ENCODE measurements around the gene KRTAP12-3. TPM values are rescaled to one million over a fixed set of nuclear protein-coding genes. Genes with fewer than 3 reads are reported as not detected.

KRTAP12-3 gene
- polyA plus RNA-seq, 1 of the 3 experiments (the other 2 are of a cell fraction) = not detected

DNA sequence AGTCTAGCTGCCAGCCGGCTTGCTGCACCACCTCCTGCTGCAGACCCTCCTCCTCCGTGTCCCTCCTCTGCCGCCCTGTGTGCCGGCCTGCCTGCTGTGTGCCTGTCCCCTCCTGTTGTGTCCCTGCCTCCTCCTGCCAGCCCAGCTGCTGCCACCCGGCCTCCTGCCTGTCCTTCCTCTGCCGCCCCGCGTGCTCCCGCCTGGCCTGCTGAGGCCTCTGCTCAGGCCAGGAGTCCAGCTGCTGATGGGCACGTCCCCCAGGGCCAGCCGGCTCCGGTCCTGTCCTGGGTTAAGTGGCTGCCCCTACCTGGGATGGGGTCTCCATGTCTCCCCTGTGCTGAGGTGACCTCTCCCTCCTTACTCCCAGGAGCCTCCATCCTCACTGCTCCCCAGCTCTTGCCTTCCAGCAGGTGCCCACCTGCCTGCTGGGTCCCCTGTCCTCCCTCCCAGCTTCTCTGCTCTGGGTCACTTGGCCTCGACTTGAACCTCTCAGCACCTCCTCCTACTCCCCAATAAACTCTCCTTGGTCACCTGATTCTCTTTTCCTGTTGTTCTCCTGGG lies 45.0 kb upstream of the KRTAP12-3 start:
- Histone ChIP-seq H3F3A (replicated peaks; ENCODE audit: insufficient read depth) (no peaks in the 10 kb centered on the region), H3K9me3 (no peaks in the 10 kb centered on the region), H3K4me2 (no peak overlapping the region), H3K36me3 (replicated peaks in 1 of 2; ENCODE audit: control insufficient read depth in 1 of 2, insufficient read depth in 2 of 2, low read length in 1 of 2) (no peaks in the 10 kb centered on the region), H3K9me2 (no peaks in the 10 kb centered on the region), H3K27ac (ENCODE audit: low read depth in 2 of 2, low read length in 1 of 2) (no peak overlapping the region), H3K4me3 (ENCODE audit: low read depth in 2 of 2, low read length in 1 of 2) (no peak overlapping the region), H2AFZ (ENCODE audit: low read depth) (no peak overlapping the region), H3K9ac (no peak overlapping the region), H3K79me2 (ENCODE audit: insufficient read depth) (no peaks in the 10 kb centered on the region), H4K20me1 (ENCODE audit: insufficient read depth) (no peaks in the 10 kb centered on the region), H3K4me1 (ENCODE audit: control insufficient read depth in 1 of 2, insufficient read depth in 2 of 2, low read depth in 1 of 2, low read length in 1 of 2) (no peaks in the 10 kb centered on the region), H3K27me3 (ENCODE audit: insufficient read depth) (peaks cover 49% of the 10 kb centered on the region)
- ChIA-PET CTCF (interaction anchor here (1.0 kb wide), 1 partner anchor 8 kb away, joined by 3 read pairs; no protein-coding TSS in a partner anchor), POLR2A (no interaction called here)
- TF ChIP-seq, protein P1, sequence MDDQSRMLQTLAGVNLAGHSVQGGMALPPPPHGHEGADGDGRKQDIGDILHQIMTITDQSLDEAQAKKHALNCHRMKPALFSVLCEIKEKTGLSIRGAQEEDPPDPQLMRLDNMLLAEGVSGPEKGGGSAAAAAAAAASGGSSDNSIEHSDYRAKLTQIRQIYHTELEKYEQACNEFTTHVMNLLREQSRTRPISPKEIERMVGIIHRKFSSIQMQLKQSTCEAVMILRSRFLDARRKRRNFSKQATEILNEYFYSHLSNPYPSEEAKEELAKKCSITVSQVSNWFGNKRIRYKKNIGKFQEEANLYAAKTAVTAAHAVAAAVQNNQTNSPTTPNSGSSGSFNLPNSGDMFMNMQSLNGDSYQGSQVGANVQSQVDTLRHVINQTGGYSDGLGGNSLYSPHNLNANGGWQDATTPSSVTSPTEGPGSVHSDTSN (IDR thresholded peaks at IDR 0.05) = no peak
- TF ChIP-seq, protein P2, sequence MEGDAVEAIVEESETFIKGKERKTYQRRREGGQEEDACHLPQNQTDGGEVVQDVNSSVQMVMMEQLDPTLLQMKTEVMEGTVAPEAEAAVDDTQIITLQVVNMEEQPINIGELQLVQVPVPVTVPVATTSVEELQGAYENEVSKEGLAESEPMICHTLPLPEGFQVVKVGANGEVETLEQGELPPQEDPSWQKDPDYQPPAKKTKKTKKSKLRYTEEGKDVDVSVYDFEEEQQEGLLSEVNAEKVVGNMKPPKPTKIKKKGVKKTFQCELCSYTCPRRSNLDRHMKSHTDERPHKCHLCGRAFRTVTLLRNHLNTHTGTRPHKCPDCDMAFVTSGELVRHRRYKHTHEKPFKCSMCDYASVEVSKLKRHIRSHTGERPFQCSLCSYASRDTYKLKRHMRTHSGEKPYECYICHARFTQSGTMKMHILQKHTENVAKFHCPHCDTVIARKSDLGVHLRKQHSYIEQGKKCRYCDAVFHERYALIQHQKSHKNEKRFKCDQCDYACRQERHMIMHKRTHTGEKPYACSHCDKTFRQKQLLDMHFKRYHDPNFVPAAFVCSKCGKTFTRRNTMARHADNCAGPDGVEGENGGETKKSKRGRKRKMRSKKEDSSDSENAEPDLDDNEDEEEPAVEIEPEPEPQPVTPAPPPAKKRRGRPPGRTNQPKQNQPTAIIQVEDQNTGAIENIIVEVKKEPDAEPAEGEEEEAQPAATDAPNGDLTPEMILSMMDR (IDR thresholded peaks at IDR 0.05) = no peak
- TF ChIP-seq, protein P3, sequence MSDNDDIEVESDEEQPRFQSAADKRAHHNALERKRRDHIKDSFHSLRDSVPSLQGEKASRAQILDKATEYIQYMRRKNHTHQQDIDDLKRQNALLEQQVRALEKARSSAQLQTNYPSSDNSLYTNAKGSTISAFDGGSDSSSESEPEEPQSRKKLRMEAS (IDR thresholded peaks at IDR 0.05; ENCODE audit: low read depth) = no peak
- TF ChIP-seq JUND (IDR thresholded peaks at IDR 0.05) (no peak), SMC3 (IDR thresholded peaks at IDR 0.05; ENCODE audit: low read depth, low read length) (no peak)
- no peak for DNase-seq
- WGBS (ENCODE audit: low lambda C conversion rate) = 9% methylated on average over 11 of the region's 13 CpGs

DNA sequence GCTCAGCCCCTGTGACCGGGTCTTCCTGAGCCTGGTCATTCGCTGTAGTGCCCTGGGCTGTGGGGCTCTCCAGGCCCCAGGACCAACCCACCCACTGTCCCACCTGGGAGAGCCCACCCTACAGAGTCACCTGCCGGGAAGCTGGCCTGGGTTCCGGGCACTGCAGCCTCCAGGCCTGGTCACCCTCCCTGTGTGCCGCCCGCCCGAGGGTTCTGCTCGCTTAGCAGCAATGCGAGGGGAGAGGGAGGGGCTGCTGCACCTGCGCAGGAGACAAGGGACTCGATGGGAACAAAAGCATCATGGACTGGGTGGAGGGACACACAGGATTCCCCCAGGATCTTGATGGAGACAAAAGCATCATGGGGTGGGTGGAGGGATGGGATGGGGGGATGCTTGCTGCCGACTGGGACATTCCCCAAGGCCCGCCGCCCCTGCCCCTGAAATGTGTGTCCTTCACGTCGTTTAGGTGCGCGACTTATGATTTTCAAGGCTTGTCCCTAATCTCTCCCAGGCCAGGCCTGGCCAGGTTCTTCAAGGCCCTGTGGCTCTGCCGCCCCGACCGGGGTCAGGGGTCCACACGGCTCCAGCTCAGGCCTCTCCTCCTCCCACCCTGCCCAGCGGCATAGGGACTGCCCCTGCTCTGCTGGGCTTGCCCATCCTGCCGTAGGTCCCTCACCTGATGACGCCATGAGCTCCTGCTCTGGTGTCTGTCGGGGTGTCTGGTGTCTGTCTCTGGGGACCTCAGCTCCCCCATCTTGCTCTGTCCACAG lies 44.2 kb upstream of the KRTAP12-3 start:
- Histone ChIP-seq H3K27me3 (ENCODE audit: insufficient read depth) (peaks cover 49% of the 10 kb centered on the region), H3K4me3 (ENCODE audit: low read depth in 2 of 2, low read length in 1 of 2) (no peak overlapping the region), H3K9me2 (no peaks in the 10 kb centered on the region), H3K9ac (no peak overlapping the region), H3K27ac (ENCODE audit: low read depth in 2 of 2, low read length in 1 of 2) (no peak overlapping the region), H4K20me1 (ENCODE audit: insufficient read depth) (no peaks in the 10 kb centered on the region), H3K79me2 (ENCODE audit: insufficient read depth) (no peaks in the 10 kb centered on the region), H2AFZ (ENCODE audit: low read depth) (no peak overlapping the region), H3K9me3 (no peaks in the 10 kb centered on the region), H3F3A (replicated peaks; ENCODE audit: insufficient read depth) (no peaks in the 10 kb centered on the region), H3K36me3 (replicated peaks in 1 of 2; ENCODE audit: control insufficient read depth in 1 of 2, insufficient read depth in 2 of 2, low read length in 1 of 2) (no peaks in the 10 kb centered on the region), H3K4me2 (no peak overlapping the region), H3K4me1 (ENCODE audit: control insufficient read depth in 1 of 2, insufficient read depth in 2 of 2, low read depth in 1 of 2, low read length in 1 of 2) (no peaks in the 10 kb centered on the region)
- CTCF ChIA-PET = no interaction called here
- TF ChIP-seq, protein P4, sequence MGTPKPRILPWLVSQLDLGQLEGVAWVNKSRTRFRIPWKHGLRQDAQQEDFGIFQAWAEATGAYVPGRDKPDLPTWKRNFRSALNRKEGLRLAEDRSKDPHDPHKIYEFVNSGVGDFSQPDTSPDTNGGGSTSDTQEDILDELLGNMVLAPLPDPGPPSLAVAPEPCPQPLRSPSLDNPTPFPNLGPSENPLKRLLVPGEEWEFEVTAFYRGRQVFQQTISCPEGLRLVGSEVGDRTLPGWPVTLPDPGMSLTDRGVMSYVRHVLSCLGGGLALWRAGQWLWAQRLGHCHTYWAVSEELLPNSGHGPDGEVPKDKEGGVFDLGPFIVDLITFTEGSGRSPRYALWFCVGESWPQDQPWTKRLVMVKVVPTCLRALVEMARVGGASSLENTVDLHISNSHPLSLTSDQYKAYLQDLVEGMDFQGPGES (IDR thresholded peaks at IDR 0.05; ENCODE audit: low read depth, low read length) = no peak
- no peak for TF ChIP-seq SIN3A (IDR thresholded peaks at IDR 0.05; ENCODE audit: borderline replicate concordance, low read depth, low read length)
- no peak for TF ChIP-seq MEF2A (IDR thresholded peaks at IDR 0.05; ENCODE audit: borderline replicate concordance, low read depth)
- TF ChIP-seq, protein P3 (IDR thresholded peaks at IDR 0.05; ENCODE audit: low read depth) = no peak
- TF ChIP-seq RAD21 (IDR thresholded peaks at IDR 0.05; ENCODE audit: low read length) = no peak
- TF ChIP-seq RXRA (IDR thresholded peaks at IDR 0.05; ENCODE audit: borderline replicate concordance, low read depth) = no peak
- TF ChIP-seq TEAD4 (IDR thresholded peaks at IDR 0.05; ENCODE audit: borderline replicate concordance, insufficient read depth) = no peak
- no peak for DNase-seq
- POLR2A ChIA-PET = no interaction called here
- WGBS (ENCODE audit: low lambda C conversion rate) = 37% methylated on average over 14 of the region's 26 CpGs

Data from SK-N-SH (cell line).